Osteocyte (in vitro differentiated cells): ENCODE data around the gene CCDC85B. TPM values are rescaled to one million over a fixed set of nuclear protein-coding genes. Genes with fewer than 3 reads are reported as not detected.
A peak's percentile ranks its signal among the peaks of the same experiment; 100 is the strongest.

Experiments
- DNase-seq: peaks from one replicate; pipeline ENCODE4 v3.0.0; 2021; ENCODE audit warnings: mixed read lengths; ENCODE audit not compliant: unreplicated experiment; ENCODE audit errors: extremely low spot score
- H3K27ac Mint-ChIP-seq: one replicate; pipeline ENCODE4 v1.8.0; 2021; ENCODE audit warnings: mild to moderate bottlenecking, mixed read lengths; ENCODE audit not compliant: unreplicated experiment
- H3K27me3 Mint-ChIP-seq: one replicate; pipeline ENCODE4 v1.8.0; 2021; ENCODE audit warnings: mixed read lengths; ENCODE audit not compliant: unreplicated experiment
- H3K36me3 Mint-ChIP-seq: one replicate; pipeline ENCODE4 v1.8.0; 2021; ENCODE audit warnings: mixed read lengths; ENCODE audit not compliant: unreplicated experiment
- H3K4me1 Mint-ChIP-seq: one replicate; pipeline ENCODE4 v1.8.0; 2021; ENCODE audit warnings: mixed read lengths; ENCODE audit not compliant: unreplicated experiment
- H3K4me3 Mint-ChIP-seq: one replicate; pipeline ENCODE4 v1.8.0; 2021; ENCODE audit warnings: mild to moderate bottlenecking, moderate library complexity, mixed read lengths; ENCODE audit not compliant: unreplicated experiment
- H3K9me3 Mint-ChIP-seq: one replicate; pipeline ENCODE4 v1.8.0; 2021; ENCODE audit warnings: mixed read lengths; ENCODE audit not compliant: unreplicated experiment
- total RNA-seq: library from RNA; stranded (reverse); gene quantifications from 2 replicates; pipeline ENCODE4 v1.2.1, GENCODE V29; 2021
- TF ChIP-seq, protein P1 (sequence below): fragments of 200-600 bp; sonication (generic); IDR thresholded peaks from 2 replicates; pipeline ENCODE4 v1.5.0; 2021; ENCODE audit warnings: antibody characterized with exemption, mild to moderate bottlenecking, moderate library complexity

Gene CCDC85B
- total RNA-seq, 1 donor from 2014 or later: 39.0 TPM

GRCh38 chr11:65922565-65922964, 32.1 kb downstream of the CCDC85B start:
- H3K4me3 Mint-ChIP-seq: peak overlapping the region; percentile 22
- H3K27ac Mint-ChIP-seq: no peak overlapping the region
- TF ChIP-seq, protein P1, sequence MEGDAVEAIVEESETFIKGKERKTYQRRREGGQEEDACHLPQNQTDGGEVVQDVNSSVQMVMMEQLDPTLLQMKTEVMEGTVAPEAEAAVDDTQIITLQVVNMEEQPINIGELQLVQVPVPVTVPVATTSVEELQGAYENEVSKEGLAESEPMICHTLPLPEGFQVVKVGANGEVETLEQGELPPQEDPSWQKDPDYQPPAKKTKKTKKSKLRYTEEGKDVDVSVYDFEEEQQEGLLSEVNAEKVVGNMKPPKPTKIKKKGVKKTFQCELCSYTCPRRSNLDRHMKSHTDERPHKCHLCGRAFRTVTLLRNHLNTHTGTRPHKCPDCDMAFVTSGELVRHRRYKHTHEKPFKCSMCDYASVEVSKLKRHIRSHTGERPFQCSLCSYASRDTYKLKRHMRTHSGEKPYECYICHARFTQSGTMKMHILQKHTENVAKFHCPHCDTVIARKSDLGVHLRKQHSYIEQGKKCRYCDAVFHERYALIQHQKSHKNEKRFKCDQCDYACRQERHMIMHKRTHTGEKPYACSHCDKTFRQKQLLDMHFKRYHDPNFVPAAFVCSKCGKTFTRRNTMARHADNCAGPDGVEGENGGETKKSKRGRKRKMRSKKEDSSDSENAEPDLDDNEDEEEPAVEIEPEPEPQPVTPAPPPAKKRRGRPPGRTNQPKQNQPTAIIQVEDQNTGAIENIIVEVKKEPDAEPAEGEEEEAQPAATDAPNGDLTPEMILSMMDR: no peak
- DNase-seq: no peak
- peaks cover 9% of the 10 kb centered on the region for H3K4me1 Mint-ChIP-seq
- peaks cover 17% of the 10 kb centered on the region for H3K36me3 Mint-ChIP-seq
- H3K27me3 Mint-ChIP-seq: no peaks in the 10 kb centered on the region
- no peaks in the 10 kb centered on the region for H3K9me3 Mint-ChIP-seq

GRCh38 chr11:65925397-65925796, 34.9 kb downstream of the CCDC85B start:
- H3K4me3 Mint-ChIP-seq: no peak overlapping the region
- peaks cover 3% of the 10 kb centered on the region for H3K4me1 Mint-ChIP-seq
- no peak overlapping the region for H3K27ac Mint-ChIP-seq
- peaks cover 17% of the 10 kb centered on the region for H3K36me3 Mint-ChIP-seq
- H3K9me3 Mint-ChIP-seq: no peaks in the 10 kb centered on the region
- TF ChIP-seq, protein P1: no peak
- H3K27me3 Mint-ChIP-seq: no peaks in the 10 kb centered on the region
- DNase-seq: no peak

DNA sequence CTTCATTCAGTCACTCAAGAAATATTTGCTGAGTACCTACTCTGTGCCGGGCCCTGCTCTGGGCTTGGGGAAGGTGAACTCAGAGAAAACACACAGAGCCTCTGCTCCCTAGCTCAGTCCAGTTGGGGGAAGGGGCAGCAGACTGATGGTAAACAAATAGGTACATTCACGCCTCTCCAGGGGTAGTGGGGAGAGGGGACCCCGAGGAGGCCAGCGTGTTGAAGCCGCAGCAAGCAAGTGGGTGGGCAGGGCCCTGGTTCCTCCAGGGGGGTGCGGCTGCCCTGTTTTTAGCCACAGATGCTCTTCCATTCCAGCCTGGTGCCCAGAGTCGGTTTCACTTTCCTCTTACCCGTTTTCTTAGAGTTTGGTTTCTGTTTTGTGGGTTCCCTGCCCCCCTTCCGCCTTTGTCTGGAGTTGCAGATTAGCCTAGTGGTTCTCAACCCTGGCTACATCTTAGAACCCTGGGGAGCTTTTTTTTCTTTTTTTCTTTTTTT, 37.5 kb downstream of the CCDC85B start:
- no peak overlapping the region for H3K27ac Mint-ChIP-seq
- TF ChIP-seq, protein P1: no peak
- no peak for DNase-seq
- H3K4me3 Mint-ChIP-seq: no peak overlapping the region
- H3K4me1 Mint-ChIP-seq: peaks cover 6% of the 10 kb centered on the region
- H3K9me3 Mint-ChIP-seq: no peaks in the 10 kb centered on the region
- no peaks in the 10 kb centered on the region for H3K27me3 Mint-ChIP-seq
- H3K36me3 Mint-ChIP-seq: peaks cover 5% of the 10 kb centered on the region

- Mint-ChIP-seq H3K9me3 (no peaks in the 10 kb centered on the region), H3K4me3 (no peak overlapping the region), H3K36me3 (no peaks in the 10 kb centered on the region), H3K27me3 (no peaks in the 10 kb centered on the region), H3K27ac (no peak overlapping the region), H3K4me1 (peaks cover 6% of the 10 kb centered on the region)
- TF ChIP-seq, protein P1: no peak
- DNase-seq: no peak
These were observed 38.2 kb downstream of the CCDC85B start for GRCh38 chr11:65928667-65929066.

DNA sequence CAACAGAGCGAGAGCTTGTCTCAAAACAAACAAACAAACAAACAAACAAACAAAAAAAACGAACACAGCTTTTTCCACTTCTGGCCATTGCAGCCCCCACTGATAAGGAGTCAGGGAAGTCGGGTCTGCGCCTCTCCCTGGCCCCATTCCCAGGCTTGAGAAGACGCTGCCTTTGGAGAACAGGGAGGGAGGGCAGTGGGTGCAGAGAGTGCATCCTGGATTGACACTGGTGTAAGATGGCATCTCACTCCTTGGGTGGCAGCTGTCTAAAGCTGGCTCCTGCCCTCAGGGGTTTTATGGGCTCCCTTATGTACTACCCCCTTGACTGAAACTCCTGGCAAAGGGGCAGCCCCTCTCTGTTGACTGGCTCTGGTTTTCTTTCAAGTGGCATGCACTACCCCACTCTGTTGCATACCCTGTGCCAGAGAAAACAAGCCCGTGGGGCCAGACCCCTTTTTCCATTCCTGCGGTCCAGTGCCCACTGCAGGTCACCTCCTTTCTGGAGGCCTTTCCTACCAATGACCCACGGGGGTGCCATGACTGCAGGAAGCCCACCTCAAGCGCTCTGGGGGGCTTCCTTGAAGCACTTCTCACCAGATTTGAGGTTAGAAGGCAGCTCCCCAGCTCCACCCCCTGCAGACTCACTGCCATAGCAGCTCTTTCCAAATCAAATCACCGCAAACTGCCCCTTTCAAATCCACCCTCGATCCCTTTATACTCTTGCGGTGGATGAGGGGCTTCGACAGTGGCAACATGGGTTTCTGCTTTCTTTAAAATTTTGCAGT, 41.5 kb downstream of the CCDC85B start:
- Mint-ChIP-seq H3K9me3 (no peaks in the 10 kb centered on the region), H3K27ac (no peak overlapping the region), H3K4me3 (no peak overlapping the region), H3K27me3 (no peaks in the 10 kb centered on the region), H3K36me3 (no peaks in the 10 kb centered on the region), H3K4me1 (peaks cover 9% of the 10 kb centered on the region)
- DNase-seq: no peak
- TF ChIP-seq, protein P1: peak; percentile 18
